ENCODE measurements around the gene RIC1.
"Not testable (repeated sequence)": the region's sequence is repeated elsewhere in the genome, so short reads cannot be mapped to it uniquely, and the experiment has no call there.

RIC1 gene

DNA sequence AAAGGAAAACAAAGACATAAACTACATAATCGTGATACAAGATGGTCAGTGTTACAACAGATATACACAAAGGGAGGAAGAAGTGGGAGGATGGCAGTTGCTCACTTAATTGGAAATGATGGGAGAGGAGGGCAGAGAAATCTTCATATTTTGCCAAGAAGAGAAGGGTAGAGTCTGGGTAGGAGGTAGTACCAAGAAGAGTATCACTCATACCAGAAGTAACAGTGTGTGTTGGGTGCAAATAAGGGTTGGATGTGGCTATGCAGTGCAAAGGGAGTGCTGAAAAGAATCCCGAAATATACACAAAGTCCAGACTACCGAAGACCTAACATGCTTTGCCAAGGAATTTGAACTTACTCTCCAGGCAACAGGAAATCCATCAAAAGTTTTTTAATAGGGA is 163.0 kb downstream of the RIC1 start:
- DNase-seq = no peak

DNA sequence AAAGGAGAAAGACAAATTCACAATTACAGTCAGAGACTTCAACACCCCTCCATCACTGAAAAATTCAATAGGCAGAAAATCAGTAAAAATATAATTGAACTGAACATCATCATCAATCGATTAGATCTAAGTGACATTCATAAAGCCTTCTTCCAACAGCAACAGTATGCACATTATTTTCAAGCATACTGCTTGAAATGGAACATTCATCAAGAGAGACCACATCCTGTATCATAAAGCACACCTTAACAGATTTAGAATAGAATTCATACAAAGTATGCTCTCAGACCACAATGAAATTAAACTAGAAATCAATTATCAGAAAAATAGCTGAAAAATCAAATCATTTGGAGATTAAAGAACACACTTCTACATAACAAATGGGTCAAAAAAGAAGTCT is 164.9 kb downstream of the RIC1 start:
- no peak for DNase-seq

DNA sequence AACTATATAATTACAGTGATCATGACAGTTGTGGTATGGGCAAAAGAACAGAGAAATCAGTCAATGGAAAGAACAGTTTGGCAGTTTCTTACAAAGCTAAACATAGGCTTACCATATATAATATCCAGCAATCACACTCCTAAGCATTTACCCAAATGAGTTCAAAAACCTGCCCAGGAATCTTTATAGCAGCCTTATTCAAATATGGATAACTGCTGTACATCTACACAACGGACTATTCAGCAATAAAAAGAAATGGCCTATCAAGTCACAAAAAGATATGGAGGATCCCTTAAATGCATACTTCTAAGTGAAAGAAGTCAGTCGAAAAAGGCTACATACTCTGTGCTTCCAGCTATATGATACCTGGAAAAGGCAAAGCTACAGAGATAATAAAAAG is 167.4 kb downstream of the RIC1 start:
- DNase-seq = no peak

DNA sequence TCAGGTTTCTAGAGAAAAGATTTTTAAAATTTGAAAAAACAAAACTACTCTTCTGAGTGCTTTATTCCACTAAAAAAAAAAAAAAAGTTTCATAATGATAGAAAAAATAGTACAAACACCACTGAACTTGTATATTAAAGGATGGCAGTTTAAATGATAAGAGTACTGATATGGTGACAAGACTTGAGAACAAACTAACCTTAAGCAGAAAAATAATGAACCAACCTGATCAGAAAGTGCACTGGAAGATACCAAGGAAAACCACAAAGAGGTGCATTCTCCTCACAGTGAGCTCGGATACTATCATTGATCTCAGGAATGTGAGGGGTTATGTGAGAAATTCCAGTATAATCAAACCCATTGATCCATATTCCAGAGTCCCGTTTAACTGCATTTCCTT is 169.7 kb downstream of the RIC1 start:
- DNase-seq = no peak

DNA sequence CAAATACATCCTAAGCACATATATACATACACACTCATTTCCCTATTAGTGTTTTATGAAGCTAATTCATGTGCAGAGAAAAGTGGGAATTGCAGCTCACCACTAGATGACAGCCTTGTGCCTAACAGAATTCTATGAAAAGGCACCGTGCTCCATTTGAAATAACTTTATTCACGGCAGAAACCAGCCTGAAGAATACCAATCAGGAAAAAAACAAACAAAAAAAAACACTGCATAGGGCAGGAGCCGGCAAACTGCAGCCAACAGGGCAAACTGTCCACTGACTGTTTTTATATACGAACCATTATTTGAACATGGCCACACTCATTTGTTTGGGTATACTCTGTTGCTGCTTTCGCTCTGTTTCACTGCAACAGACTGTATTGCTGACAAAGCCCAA is 170.4 kb downstream of the RIC1 start:
- DNase-seq = peak; percentile 3

DNA sequence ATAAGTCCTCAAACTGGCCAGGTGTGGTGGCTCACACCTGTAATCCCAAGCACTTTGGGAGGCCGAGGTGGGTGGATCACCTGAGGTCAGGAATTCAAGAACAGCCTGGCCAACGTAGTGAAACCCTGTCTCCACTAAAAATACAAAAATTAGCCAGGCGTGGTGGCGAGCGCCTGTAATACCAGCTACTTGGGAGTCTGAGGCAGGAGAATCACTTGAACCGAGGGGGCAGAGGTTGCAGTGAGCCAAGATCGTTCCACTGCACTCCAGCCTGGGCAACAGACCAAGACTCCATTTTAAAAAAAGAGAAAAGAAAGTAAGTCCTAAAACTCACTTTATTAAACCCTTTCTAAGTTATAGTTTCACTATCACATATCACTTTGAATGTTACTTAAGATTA is 171.5 kb downstream of the RIC1 start:
- not testable (repeated sequence) for DNase-seq

DNA sequence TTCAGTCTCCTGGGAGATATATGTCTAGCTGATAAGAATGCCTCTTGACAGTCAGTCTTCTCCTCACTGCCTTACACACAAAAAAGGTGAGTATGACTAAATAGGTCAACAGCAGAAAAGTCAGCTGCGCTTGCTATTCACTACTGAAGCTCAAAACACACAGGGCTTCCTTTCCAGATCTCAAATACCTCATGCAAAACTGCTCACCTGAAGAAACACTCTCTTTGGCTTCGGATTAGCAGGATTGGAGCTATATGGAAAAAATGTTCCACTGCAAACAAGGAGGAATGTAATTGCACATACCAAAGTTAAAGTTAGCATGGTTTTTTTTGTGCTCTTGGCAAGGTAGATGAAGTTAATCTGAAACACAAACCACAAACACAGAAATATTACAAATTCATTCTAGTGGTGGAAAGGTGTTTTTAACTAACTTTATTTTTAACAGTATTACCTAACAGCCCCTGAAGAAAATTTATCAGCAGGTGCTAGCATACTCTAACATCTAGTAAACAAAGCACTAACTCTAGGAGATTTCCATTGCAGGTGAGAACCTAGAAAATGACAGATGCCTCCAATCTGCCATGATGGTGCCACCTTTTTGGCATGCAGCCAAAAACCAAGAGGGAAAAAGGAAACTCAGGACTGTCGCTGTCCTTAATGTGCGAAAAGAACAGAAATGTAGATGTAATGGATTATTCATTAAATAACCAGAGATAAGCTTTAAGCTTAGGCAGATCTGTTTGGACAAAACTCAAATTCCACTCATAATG is 172.2 kb downstream of the RIC1 start:
- DNase-seq = no peak

DNA sequence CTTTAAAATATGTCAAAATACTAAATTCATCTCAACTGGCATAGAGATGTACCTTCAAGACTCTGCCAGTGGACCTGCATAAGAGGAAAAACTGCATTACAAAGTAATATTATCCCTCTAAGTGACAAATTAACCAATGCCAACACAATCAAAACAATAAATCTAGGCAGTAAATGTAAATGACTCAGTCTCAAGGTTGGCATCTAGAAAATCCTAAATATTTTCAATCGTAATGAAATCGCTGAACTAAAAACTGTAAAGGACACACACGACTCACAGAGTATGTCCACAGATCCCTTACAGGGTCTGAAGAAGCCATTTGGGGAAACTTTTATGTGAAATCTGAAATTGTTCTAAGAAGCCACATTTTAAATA is 172.8 kb downstream of the RIC1 start:
- no peak for DNase-seq

DNA sequence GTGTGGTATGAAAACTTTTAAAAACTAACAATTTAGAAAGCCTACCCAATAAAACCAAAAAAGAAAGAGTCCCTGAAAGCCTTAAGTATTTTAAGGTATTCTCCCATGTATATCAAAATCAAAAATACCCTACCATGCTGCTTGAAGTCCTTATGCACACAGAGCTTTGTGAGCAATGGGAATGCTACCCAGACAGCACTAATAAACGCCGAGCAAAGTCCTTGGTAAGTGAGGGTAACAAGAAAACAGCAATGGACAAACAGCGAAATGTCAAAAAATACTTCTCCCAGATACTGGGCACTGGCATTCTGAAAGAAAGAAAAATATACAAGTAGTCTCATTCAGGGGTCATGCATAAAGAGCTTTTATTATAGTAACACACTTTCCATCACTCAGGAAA is 176.6 kb downstream of the RIC1 start:
- DNase-seq = no peak

DNA sequence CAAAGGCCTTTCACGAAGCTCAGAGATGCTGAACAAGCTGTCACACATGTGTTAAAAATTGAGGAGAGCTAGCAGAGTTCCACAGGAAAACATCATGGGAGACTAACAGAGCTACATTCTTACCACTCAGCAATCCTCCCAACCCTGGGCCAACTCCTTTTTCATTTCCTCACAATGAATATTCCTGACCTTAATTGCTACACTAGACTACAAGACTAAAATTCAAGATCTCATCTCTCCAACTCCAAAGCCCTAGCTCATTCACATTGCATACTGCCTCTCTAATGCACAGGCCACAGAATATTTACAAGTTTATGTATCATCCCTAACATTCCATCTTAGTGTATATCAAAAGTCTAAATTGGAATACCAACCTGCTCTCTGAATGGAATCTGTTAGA is 182.8 kb downstream of the RIC1 start:
- DNase-seq = no peak

DNA sequence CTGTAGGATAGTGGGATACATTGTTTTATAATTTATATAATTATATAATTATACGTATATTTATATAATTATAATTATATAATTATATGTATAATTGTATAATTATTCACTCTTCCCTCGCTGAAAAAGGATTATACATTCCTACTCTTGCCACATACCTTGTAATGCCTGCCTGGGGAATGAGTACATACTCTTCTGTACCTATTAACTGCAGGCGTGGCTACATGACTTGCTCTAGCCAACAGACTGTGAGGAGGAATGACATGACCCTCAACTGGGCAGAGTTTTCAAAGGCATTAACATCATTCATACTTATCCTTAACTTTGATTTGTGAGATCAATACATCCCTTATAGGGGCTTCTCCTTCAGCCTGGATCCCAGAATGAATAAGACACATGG is 184.9 kb downstream of the RIC1 start:
- DNase-seq = no peak

DNA sequence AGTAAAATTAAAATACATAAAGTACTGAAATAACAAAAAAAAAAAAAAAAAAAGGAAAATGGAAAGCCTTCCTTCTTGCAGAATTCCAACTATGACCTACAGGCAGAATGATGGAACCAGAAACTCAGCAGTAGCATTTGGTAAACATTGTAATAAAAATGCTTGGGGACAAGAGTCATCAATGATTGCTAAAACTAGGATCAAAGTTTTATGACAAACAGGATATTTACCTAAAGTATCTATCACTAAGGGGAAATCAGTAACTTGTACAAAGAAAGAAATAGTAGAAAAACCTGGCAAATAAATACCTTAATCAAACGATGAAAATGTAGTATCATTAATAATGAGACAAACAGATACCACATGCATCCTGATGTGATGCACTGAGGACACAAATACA is 186.6 kb downstream of the RIC1 start:
- no peak for DNase-seq

DNA sequence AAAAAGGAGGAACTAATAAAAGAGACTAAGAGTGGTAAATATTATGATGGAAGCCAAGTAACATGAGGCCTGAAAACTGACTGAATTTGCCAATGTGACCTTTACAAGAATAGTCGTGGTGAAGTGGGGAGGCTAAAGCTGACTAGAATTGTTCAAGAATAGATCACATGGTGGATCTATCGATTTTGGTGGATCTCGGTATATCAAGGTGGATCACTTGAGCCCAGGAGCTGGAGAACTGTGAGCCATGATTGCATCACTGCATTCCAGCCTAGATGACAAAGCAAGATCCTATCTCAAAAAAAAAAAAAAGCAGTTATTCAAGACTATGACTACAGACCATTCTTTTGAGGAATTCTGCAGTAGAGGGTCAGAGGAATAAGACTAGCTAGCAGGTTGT is 189.0 kb downstream of the RIC1 start:
- DNase-seq = no peak

DNA sequence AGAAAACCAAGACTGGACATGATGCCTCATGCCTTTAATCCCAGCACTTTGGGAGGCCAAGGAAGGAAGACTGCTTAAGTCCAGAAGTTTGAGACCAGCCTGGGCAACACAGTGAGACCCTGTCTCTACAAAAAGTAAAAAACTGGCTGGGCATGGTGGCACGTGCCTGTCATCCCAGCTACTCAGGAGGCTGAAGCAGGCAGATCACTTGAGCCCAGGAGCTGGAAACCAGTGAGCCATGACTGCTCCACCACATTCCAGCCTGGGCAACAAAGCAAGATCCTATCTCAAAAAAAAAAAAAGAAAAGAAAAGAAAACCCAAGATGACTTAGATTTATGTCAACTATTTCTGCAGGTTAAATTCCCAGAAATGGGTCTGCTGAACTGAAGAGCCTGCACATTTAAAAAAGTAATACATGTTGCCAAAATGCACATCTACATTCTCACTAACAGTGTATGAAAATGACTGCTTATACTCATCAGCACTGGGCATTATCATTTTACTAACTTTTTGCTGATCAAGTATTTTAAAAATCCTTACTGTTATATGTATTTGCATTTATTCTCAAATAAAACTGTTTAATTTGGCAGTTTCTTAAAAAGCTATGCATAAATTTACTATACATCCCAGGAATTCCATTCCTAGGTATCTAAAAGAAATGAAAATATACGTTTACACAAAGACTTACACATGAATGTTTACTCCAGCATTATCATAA is 189.7 kb downstream of the RIC1 start:
- no peak for DNase-seq

DNA sequence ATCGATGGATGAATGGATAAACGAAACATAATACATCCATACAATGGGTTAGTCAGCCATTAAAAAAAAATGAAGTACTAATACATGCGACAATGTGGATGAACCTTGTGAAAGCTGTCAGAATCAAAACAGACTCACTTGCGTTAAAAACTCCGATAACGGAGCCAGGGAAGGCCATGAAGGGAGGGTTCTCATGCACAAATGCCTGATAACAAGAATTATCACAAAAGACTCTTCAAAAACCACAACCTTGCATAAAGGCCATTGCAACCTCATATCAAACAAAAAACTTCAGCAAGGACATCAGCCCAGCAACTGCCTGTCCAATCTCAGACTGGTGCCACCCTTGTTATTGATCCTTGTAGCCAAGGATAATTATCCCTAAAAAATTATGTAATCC is 190.3 kb downstream of the RIC1 start:
- DNase-seq = no peak

DNA sequence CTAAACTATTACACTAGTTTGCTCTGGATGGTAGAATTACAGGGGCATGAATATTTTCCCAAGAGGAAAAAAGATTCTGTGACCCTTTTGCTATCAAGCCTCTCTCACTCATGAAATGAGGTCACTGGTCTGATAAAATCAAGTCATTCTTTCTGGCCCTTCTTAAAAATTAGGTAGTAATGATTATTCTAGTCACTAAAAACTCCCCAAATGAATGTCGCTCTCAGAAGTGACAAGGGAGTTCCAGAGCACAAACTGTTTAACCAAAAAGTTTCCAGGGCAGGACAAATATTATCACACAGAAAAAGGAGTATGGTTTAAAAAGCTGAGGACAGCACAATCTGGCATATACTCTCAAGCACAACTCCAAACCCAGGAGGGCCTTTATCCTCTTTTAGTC is 191.5 kb downstream of the RIC1 start:
- no peak for DNase-seq

DNA sequence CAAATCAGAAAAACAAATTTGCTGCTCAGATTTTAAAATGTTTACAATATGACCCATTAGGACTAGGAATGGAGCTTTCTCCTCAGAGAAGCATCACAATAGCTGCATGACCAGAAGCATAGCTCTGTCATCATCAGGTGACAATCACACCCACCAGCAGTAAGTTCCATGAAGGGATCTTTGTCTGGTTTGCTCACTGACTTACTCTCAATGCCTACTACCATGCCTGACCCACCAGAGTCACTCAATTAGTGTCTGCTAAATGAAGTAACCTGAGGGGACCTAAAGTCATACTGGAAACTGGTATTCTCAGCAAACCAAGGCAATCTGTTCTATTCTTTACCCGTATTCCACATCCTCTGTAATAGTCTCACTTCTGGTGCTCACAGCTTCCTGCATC is 196.3 kb downstream of the RIC1 start:
- DNase-seq = no peak
